ENCODE data around the gene TIAM1. TPM values are rescaled to one million over a fixed set of nuclear protein-coding genes. Genes with fewer than 3 reads are reported as not detected.

TIAM1 gene
- total RNA-seq, 1 donor from 2014 or later = 6.6 TPM

- Mint-ChIP-seq H3K27me3 (ENCODE audit: low read depth) (no peaks in the 10 kb centered on the region), H3K4me1 (ENCODE audit: low read depth) (peaks cover 10% of the 10 kb centered on the region), H3K9me3 (ENCODE audit: low read depth) (peaks cover 2% of the 10 kb centered on the region), H3K27ac (ENCODE audit: unreplicated experiment) (no peak overlapping the region), H3K36me3 (ENCODE audit: low read depth) (no peaks in the 10 kb centered on the region), H3K4me3 (ENCODE audit: unreplicated experiment) (no peak overlapping the region)
- DNase-seq (ENCODE audit: low spot score) = no peak
- TF ChIP-seq CTCF (IDR thresholded peaks at IDR 0.05) = no peak
Observed at GRCh38 chr21:31364253-31364945, 20.3 kb upstream of the TIAM1 start.

DNA sequence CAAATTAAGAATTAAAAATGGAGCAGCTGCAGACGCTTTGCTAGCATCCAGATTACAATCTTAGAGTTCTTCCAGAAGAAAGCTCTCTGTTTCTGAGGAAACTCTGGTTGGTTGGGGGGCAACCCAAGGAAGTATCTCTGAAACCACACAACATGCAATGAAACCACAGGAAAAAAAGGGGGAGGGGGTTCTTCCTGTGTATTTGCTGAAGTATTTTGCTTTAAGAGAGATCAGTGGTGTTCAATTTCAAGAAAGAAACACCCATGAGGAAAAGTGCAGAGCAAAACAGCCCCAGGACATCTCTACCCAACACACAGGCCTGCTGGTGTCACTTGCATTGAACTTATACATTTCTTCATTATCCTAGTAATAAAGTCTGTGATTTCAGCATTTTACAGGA is 19.7 kb upstream of the TIAM1 start:
- DNase-seq (ENCODE audit: low spot score) = no peak
- peaks cover 1% of the 10 kb centered on the region for H3K36me3 Mint-ChIP-seq (ENCODE audit: low read depth)
- no peak overlapping the region for H3K4me3 Mint-ChIP-seq (ENCODE audit: unreplicated experiment)
- TF ChIP-seq CTCF (IDR thresholded peaks at IDR 0.05) = no peak
- peaks cover 10% of the 10 kb centered on the region for H3K4me1 Mint-ChIP-seq (ENCODE audit: low read depth)
- H3K9me3 Mint-ChIP-seq (ENCODE audit: low read depth) = peaks cover 2% of the 10 kb centered on the region
- H3K27me3 Mint-ChIP-seq (ENCODE audit: low read depth) = no peaks in the 10 kb centered on the region
- no peak overlapping the region for H3K27ac Mint-ChIP-seq (ENCODE audit: unreplicated experiment)

DNA sequence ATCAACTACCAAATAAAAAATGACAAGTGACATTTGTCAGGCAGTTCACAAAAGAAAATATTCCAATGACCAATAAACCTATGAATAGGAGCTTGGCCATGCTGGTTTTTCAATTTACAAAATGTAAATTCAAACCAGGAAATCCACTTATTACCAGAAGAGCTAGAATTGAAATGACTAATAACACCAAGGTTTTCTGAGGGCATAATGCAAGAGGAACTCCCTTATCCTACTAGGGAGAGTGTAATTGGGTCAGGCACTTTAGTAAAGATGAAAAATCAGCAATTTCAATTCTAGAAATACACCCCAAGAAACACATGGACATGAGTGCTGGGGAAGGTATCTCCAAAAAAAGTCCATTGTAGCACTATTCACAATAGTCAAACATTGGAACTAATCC is 16.7 kb upstream of the TIAM1 start:
- Mint-ChIP-seq H3K27ac (ENCODE audit: unreplicated experiment) (no peak overlapping the region), H3K36me3 (ENCODE audit: low read depth) (peaks cover 1% of the 10 kb centered on the region), H3K9me3 (ENCODE audit: low read depth) (peaks cover 2% of the 10 kb centered on the region), H3K4me3 (ENCODE audit: unreplicated experiment) (no peak overlapping the region), H3K27me3 (ENCODE audit: low read depth) (no peaks in the 10 kb centered on the region), H3K4me1 (ENCODE audit: low read depth) (peaks cover 6% of the 10 kb centered on the region)
- no peak for TF ChIP-seq CTCF (IDR thresholded peaks at IDR 0.05)
- DNase-seq (ENCODE audit: low spot score) = no peak

DNA sequence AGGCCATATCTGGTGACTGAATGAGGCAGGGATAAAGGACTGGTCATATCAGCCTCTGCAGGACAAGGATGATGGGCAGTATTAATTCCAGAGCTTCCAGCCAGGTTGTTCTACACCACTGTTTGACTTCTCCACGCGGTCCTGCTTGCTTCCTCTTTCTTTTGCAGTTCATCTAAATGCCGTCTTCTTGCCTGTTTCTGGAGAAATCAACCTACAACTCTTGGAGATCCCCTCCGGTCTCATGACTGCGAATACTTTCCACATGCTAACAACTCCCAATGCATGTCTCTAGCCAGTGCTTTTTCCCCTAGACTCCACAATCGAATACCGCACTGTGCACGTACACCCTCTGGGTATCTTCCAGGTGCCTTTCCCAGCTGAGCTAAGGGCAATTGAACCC is 14.1 kb upstream of the TIAM1 start:
- Mint-ChIP-seq H3K9me3 (ENCODE audit: low read depth) (peaks cover 2% of the 10 kb centered on the region), H3K4me3 (ENCODE audit: unreplicated experiment) (no peak overlapping the region), H3K27me3 (ENCODE audit: low read depth) (no peaks in the 10 kb centered on the region), H3K36me3 (ENCODE audit: low read depth) (peaks cover 1% of the 10 kb centered on the region), H3K4me1 (ENCODE audit: low read depth) (peaks cover 12% of the 10 kb centered on the region), H3K27ac (ENCODE audit: unreplicated experiment) (no peak overlapping the region)
- no peak for DNase-seq (ENCODE audit: low spot score)
- no peak for TF ChIP-seq CTCF (IDR thresholded peaks at IDR 0.05)

- TF ChIP-seq CTCF (IDR thresholded peaks at IDR 0.05) = no peak
- Mint-ChIP-seq H3K4me1 (ENCODE audit: low read depth) (peaks cover 19% of the 10 kb centered on the region), H3K9me3 (ENCODE audit: low read depth) (peaks cover 2% of the 10 kb centered on the region), H3K27ac (ENCODE audit: unreplicated experiment) (no peak overlapping the region), H3K27me3 (ENCODE audit: low read depth) (no peaks in the 10 kb centered on the region), H3K4me3 (ENCODE audit: unreplicated experiment) (no peak overlapping the region), H3K36me3 (ENCODE audit: low read depth) (peaks cover 1% of the 10 kb centered on the region)
- no peak for DNase-seq (ENCODE audit: low spot score)
Observed at GRCh38 chr21:31356440-31356839, 12.4 kb upstream of the TIAM1 start.
